Body of pancreas (tissue), 4 donors: Measurements from ENCODE around the gene MRAP.

Experiments used
- POLR2A ChIP-seq, 3 donors: fragments of 450-650 bp; IDR thresholded peaks; one replicate each; pipeline ENCODE4 v1.6.1; 2016; ENCODE audit warnings: antibody characterized with exemption in 3 of 3, mild to moderate bottlenecking in 2 of 3
- TF ChIP-seq, protein P1 (sequence below), 7 experiments: fragments of 450-650 bp in 4 of 7; fragments of 200-600 bp in 3 of 7; sonication (generic) in 3 of 7; IDR thresholded peaks; one replicate each; pipeline ENCODE4 v1.5.1; 2016 to 2019; ENCODE audit warnings: antibody characterized with exemption in 7 of 7

DNA sequence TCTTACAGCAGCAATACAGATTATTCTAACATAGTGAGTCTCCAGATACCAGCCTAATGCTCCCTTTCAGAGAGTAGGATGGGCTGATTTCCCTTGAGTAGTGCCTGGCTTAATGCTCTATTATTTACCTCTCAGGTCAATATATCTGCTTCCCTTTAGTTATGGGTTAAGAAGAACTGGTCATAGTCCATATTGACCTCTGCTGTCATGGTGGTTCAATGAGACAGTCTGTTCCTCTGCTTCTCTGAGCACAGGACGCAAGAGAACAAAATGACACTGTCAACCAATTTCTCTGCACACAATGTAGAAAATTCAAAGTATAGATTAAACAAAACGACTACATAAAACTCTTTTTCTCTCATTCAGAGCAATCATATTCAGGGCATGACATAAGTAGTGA is 2.9 kb downstream of the MRAP start:
- TF ChIP-seq, protein P1, sequence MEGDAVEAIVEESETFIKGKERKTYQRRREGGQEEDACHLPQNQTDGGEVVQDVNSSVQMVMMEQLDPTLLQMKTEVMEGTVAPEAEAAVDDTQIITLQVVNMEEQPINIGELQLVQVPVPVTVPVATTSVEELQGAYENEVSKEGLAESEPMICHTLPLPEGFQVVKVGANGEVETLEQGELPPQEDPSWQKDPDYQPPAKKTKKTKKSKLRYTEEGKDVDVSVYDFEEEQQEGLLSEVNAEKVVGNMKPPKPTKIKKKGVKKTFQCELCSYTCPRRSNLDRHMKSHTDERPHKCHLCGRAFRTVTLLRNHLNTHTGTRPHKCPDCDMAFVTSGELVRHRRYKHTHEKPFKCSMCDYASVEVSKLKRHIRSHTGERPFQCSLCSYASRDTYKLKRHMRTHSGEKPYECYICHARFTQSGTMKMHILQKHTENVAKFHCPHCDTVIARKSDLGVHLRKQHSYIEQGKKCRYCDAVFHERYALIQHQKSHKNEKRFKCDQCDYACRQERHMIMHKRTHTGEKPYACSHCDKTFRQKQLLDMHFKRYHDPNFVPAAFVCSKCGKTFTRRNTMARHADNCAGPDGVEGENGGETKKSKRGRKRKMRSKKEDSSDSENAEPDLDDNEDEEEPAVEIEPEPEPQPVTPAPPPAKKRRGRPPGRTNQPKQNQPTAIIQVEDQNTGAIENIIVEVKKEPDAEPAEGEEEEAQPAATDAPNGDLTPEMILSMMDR (IDR thresholded peaks at IDR 0.05): no peak
- TF ChIP-seq POLR2A (IDR thresholded peaks at IDR 0.05): no peak
